HG02981 (cell line): ENCODE measurements around the gene CCDC33.

Experiments used
- ATAC-seq: cut with Tn5 transposase; IDR thresholded peaks from one replicate; pipeline ENCODE4 v1.9.1; 2021; ENCODE audit warnings: mild to moderate bottlenecking, moderate library complexity; ENCODE audit not compliant: unreplicated experiment

CCDC33 gene

GRCh38 chr15:74277242-74277810, 41.2 kb downstream of the CCDC33 start:
- ATAC-seq, result no peak

- no peak for ATAC-seq
These were observed 42.1 kb downstream of the CCDC33 start for GRCh38 chr15:74278207-74278606.

- no peak for ATAC-seq
These were observed 45.3 kb downstream of the CCDC33 start for GRCh38 chr15:74281147-74282133.

GRCh38 chr15:74283368-74283767, 47.2 kb downstream of the CCDC33 start:
- no peak for ATAC-seq

- ATAC-seq, result no peak
These were observed 53.5 kb downstream of the CCDC33 start for GRCh38 chr15:74289671-74290070.

GRCh38 chr15:74290645-74291044, 54.5 kb downstream of the CCDC33 start:
- ATAC-seq, result no peak

GRCh38 chr15:74291101-74292071, 55.3 kb downstream of the CCDC33 start:
- no peak for ATAC-seq

GRCh38 chr15:74293021-74293810, 57.1 kb downstream of the CCDC33 start:
- ATAC-seq, result no peak

- no peak for ATAC-seq
These were observed 57.9 kb downstream of the CCDC33 start for GRCh38 chr15:74294010-74294409.

GRCh38 chr15:74295800-74296199, 59.7 kb downstream of the CCDC33 start:
- ATAC-seq, result no peak

- no peak for ATAC-seq
These were observed 61.8 kb downstream of the CCDC33 start for GRCh38 chr15:74297887-74298286.

- ATAC-seq, result no peak
These were observed 64.1 kb downstream of the CCDC33 start for GRCh38 chr15:74300057-74300795.

GRCh38 chr15:74301583-74302361, 65.6 kb downstream of the CCDC33 start:
- no peak for ATAC-seq

- ATAC-seq, result no peak
These were observed 66.8 kb downstream of the CCDC33 start for GRCh38 chr15:74302821-74303359.

- ATAC-seq, result no peak
These were observed 67.7 kb downstream of the CCDC33 start for GRCh38 chr15:74303741-74304309.

GRCh38 chr15:74304431-74304830, 68.3 kb downstream of the CCDC33 start:
- no peak for ATAC-seq

- ATAC-seq, result no peak
These were observed 69.6 kb downstream of the CCDC33 start for GRCh38 chr15:74305687-74306086.

- no peak for ATAC-seq
These were observed 70.7 kb downstream of the CCDC33 start for GRCh38 chr15:74306781-74307217.
